ENCODE results near the gene CACNB4. TPM values are rescaled to one million over a fixed set of nuclear protein-coding genes. Genes with fewer than 3 reads are reported as not detected.

CACNB4 gene
- total and polyA plus RNA-seq, 2 of the 4 experiments (the other 2 are of a cell fraction) = 0.12 to 0.36 TPM

DNA sequence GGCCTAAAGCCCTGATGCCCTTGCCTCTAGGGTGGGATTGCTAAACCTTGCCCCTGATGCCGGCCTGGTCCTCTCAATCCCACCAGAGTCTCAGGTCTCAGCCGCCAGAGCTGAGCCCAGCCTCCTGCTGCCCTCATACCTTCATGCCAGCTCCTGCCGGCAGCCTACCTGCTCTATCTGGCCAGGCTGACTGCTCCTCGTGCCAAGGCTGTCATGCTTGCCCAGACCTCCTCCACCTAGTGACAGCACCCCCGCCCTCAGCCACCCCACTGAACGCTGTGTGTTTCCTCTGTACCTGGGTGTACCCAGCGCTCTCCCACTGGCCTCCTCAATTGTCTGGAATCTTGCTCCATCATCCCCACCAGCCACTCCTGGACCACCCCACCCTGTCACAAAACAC lies 120.1 kb downstream of the CACNB4 start:
- H3K9me3 ChIP-seq (ENCODE audit: control insufficient read depth, insufficient read depth, low read length) = no peaks in the 10 kb centered on the region
- no peak overlapping the region for H2BK15ac ChIP-seq (ENCODE audit: low read depth, low read length)
- H3K36me3 ChIP-seq (ENCODE audit: control insufficient read depth, insufficient read depth, low read length) = no peaks in the 10 kb centered on the region
- no peak for ATAC-seq (ENCODE audit: low read depth)
- no peaks in the 10 kb centered on the region for H3K79me1 ChIP-seq (ENCODE audit: low read depth in 1 of 2, low read length in 2 of 2)
- 88% methylated on average over 1 of the region's 7 CpGs; no CpG with 5 or more reads in 1 of the 2 experiments for WGBS, 2 experiments (ENCODE audit: extremely low coverage in 2 of 2, insufficient read length in 1 of 2)
- H3K14ac ChIP-seq (replicated peaks; ENCODE audit: low read depth, low read length) = no peak overlapping the region
- H2AK5ac ChIP-seq (ENCODE audit: low read depth, low read length) = no peak overlapping the region
- no peak overlapping the region for H3K23ac ChIP-seq (ENCODE audit: low read depth, low read length)
- no peak overlapping the region for H2AK9ac ChIP-seq (replicated peaks; ENCODE audit: low read depth, low read length, poor library complexity)
- H3K27me3 ChIP-seq (ENCODE audit: control insufficient read depth, insufficient read depth, low read length) = peaks cover 2% of the 10 kb centered on the region; the same call in 1 of the 2 replicates
- ChIA-PET POLR2A (ENCODE audit: unreplicated experiment) (no interaction called here), CTCF (interaction anchor here (0.8 kb wide), 1 partner anchor 58 kb away, joined by 3 read pairs; no protein-coding TSS in a partner anchor)
- no peak overlapping the region for H4K5ac ChIP-seq (ENCODE audit: low read depth, low read length)
- no peak overlapping the region for H2BK5ac ChIP-seq (ENCODE audit: low read depth, low read length, poor library complexity, severe bottlenecking)
- H3K18ac ChIP-seq (ENCODE audit: low read depth, low read length) = no peak overlapping the region
- no peak for DNase-seq
- H3K9ac ChIP-seq (ENCODE audit: low read depth, low read length) = no peak overlapping the region
- no peaks in the 10 kb centered on the region for H4K20me1 ChIP-seq (ENCODE audit: insufficient read depth, low read length)
- in situ Hi-C loops (cut with MboI; ENCODE audit: low sequenced_read_pairs) (no loop called here), intact Hi-C loops (cut with micrococcal nuclease) (no loop called here), dilution Hi-C loops (cut with HindIII; ENCODE audit: low sequenced_read_pairs, unreplicated experiment) (no loop called here)
- H3K4me1 ChIP-seq (ENCODE audit: control insufficient read depth, insufficient read depth, low read length) = no peaks in the 10 kb centered on the region
- no peak overlapping the region for H4K8ac ChIP-seq (ENCODE audit: low read depth in 2 of 2, low read length in 2 of 2)
- no peak overlapping the region for H3K4me2 ChIP-seq (ENCODE audit: low read depth, low read length)
- no peak overlapping the region for H2BK20ac ChIP-seq (ENCODE audit: low read depth, low read length)
- H4K91ac ChIP-seq (ENCODE audit: insufficient read depth, low read depth, low read length) = no peak overlapping the region
- H3K56ac ChIP-seq (ENCODE audit: extremely low read depth, insufficient read depth, low read length) = no peak overlapping the region
- H3K9me1 ChIP-seq (ENCODE audit: insufficient read depth, low read length) = no peaks in the 10 kb centered on the region
- H3K4ac ChIP-seq (ENCODE audit: low read depth, low read length) = no peak overlapping the region
- no peak overlapping the region for H2BK120ac ChIP-seq (ENCODE audit: low read depth, low read length)
- no peak overlapping the region for H3K27ac ChIP-seq (ENCODE audit: insufficient read depth, low read length)
- no peak overlapping the region for H2AFZ ChIP-seq (replicated peaks; ENCODE audit: low read length, poor library complexity)
- no TSS peak for BruUV-seq (replicated peaks)
- TF ChIP-seq CHD1 (IDR thresholded peaks at IDR 0.05; ENCODE audit: low read depth, low read length) (no peak), SMC3 (IDR thresholded peaks at IDR 0.05; ENCODE audit: low read depth, low read length) (no peak), RCOR1 (IDR thresholded peaks at IDR 0.05; ENCODE audit: insufficient replicate concordance, low read length) (no peak), CEBPB (IDR thresholded peaks at IDR 0.05; ENCODE audit: low read depth, low read length) (no peak), POLR2A (IDR thresholded peaks at IDR 0.05; ENCODE audit: low read depth, low read length) (no peak), NFE2L2 (IDR thresholded peaks at IDR 0.05; ENCODE audit: low read depth, low read length) (no peak), RFX5 (IDR thresholded peaks at IDR 0.05; ENCODE audit: low read depth, low read length) (no peak), CTCF (conservative IDR thresholded peaks at IDR 0.05; ENCODE audit: low read depth, low read length) (no peak), RAD21 (IDR thresholded peaks at IDR 0.05; ENCODE audit: low read length) (no peak), MAZ (IDR thresholded peaks at IDR 0.05; ENCODE audit: borderline replicate concordance, low read depth, low read length) (no peak), FOS (IDR thresholded peaks at IDR 0.05; ENCODE audit: low read depth, low read length) (no peak)
- TF ChIP-seq, protein P1, sequence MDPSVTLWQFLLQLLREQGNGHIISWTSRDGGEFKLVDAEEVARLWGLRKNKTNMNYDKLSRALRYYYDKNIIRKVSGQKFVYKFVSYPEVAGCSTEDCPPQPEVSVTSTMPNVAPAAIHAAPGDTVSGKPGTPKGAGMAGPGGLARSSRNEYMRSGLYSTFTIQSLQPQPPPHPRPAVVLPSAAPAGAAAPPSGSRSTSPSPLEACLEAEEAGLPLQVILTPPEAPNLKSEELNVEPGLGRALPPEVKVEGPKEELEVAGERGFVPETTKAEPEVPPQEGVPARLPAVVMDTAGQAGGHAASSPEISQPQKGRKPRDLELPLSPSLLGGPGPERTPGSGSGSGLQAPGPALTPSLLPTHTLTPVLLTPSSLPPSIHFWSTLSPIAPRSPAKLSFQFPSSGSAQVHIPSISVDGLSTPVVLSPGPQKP (IDR thresholded peaks at IDR 0.05; ENCODE audit: borderline replicate concordance, low read depth, low read length) = no peak
- no peak overlapping the region for H3K4me3 ChIP-seq (ENCODE audit: insufficient read depth, low read depth, low read length)
